ENCODE measurements around the gene CHD2.
"Not testable (repeated sequence)": the region's sequence is repeated elsewhere in the genome, so short reads cannot be mapped to it uniquely, and the experiment has no call there.

CHD2 gene

DNA sequence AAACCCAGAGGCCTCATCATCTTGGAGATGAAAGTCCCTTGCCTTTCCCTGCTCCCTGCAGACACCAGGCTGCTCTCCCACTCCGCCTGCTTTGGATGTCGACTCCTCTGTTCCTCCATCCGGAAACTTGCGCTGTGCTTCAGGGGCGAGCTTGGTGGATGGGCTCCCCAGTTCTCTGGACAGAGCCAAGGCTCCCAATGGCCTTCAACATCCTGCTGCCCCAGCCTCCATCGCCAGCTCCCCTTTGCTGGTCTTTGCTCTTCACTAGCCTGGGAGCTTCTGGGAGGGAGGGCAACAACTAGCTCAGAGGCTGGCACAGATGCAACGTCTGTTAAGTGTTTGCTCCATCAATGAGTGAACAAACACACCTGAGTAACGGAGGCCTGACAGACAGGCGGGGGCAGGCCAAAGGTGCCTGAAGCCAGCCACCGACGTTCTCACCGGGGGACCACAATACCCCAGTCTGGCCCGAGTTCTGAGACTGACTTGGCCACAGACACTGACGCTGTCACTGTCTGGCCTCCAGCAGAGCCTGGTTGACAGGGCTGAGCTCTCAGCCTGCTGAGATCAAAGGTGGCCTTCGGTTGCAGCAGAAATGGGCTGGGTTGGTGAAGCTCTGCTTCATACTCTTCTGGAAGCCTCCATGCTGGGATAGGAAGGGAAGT, 149.9 kb downstream of the CHD2 start:
- no peak for DNase-seq (ENCODE audit: low read depth)

DNA sequence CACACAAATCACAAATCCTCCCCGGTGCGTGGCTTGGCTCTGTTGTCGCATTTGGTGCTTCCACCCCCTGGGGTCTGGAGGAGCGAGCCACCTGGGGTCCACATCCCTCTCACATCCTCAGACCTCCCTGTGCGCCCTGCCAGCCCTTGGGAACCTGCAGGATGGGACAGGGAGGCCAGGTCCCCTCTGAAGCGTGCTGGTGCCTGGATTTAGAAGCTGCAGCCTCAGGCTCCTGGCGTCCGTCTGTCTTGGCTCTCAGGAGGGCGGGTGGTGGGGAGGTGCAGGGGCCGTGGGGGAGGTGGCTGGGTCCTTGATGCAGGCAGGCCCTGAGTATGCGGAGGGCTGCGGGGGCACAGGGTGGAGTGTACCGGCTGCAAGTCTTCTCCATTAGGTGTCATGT, 150.5 kb downstream of the CHD2 start:
- no peak for DNase-seq (ENCODE audit: low read depth)

DNA sequence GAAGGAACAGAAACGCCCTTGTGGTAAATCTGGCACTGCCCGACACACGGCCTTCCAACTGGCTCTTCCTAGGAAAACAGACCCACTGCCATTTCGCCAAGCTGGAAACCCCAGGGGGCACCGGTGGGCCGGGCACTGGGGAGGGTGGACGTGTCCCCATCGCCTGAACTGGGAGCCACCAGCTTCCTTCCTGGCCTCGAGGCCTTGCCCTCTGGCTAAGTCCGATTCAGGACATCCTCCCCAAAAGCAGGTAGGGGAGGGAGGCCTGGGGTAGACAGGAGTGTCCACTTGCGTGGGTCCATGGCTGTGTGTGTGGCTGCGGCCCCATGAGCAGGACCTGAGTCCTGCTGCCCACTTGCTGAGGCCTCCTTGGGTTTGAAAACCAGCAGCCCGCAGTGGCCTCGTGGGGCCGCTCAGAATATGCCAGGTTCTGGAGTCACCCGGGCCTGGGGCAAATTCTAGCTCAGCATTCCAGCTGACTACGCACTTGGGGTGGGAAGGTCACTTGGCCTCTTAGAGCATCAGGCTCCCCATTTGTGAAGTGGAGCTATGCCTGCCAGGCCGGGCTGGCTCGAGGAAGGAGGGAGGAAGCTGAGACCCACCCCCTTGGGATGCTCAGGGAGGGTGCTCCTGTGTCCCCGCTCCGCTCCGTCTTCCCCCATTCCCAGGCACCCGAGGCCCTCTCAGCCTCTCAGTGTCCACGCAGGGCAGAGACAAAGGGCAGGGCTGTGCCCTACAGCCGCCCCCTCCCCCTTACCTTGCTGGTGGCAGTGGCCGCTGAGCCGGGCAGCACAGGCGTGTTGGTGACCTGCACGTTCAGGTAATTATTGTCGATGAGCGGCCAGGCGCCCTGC, 151.3 kb downstream of the CHD2 start:
- DNase-seq (ENCODE audit: low read depth): no peak

DNA sequence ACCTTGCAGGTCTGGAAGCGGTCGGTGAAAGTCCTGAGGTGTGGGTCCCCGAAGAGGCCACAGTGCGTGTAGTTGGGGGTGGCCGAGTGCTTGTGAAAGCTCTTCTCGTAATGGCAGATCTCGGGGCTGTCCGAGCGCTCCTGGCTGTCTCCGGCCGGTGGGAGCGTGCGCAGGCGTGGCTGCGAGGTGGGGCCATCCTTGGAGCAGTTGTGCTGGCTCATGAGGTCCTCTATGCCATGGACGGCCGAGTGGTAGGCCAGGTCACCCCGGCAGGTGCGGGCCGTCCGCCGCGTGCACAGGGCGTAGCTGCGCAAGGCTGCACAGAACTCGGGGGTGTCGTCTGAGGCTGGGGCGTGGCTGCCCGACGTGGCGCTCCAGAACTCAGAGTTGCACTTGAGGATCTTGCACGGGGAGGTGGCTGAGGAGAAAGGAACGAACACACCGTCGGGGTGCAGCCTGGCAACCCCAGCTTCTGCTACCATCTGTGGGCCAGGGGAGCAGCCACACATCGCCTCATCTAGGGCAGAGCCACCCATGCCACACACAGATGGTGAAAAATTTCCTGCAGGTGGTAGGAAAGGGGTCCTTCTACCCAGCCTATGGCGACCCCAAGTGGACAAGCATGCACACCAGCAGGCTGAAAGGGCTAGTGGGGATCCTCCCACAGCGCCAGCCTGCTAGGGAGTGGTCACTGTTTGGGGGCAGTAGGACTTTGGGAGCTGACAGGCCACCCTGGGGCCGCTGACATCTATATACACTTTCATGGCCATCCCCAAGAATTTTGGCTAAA, 152.2 kb downstream of the CHD2 start:
- DNase-seq (ENCODE audit: low read depth): no peak

DNA sequence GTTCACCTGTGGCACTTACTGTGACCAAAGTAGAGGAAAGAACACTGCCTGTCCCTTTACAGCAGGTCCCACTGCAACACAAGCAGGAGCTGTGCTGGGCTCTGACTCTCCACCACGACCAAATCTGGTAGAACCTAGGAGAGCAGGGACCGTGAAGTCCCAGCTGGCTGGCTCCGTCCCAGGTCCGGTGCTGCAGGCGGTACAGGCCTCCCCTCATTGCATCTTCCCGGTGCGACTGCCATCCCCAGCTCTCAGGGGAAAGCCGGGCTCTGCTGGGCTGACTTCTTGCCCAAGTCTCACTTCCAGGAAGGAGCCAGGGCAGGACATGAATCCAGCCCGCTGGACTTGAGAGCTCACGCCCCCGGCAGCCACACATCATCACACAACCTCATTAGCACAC, 155.1 kb downstream of the CHD2 start:
- DNase-seq (ENCODE audit: low read depth): no peak

DNA sequence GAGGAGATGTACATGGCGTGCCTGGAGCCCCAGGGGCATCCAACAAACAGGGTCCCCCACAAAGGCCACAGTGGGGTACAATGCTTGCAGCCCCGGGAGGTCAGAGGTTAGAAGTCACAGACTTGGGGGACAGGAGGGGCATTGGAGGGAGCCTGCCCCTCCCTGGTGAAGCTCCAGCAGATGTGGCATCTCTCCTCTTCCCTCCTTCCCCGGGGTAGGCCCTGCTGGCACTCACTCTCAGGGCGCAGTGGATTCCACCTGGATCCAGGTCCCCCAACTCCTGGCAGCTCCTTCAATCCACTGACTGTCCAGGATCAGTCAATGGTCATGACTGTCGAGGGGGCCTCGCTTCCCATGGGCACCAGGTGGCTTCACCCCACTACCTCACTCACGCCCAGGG, 156.7 kb downstream of the CHD2 start:
- DNase-seq (ENCODE audit: low read depth): no peak

DNA sequence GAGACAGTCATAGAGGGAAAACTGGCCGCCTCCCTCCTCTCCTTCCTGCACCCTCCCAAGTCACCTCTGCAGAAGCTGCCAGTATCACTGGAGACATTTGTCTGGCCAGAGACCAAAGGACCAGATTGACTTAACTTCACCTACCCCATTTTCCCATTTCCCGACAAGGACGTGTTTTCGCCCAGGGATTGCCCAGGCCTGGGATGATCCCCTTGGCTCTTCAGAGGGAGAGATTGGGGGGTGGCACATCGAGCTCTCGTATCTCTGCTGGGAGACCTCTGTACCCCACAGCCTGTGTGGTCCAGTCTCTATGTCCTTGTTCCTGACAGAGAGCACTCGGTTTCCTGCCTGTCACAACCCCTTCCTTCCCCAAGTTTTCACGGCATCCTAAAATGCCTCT, 157.5 kb downstream of the CHD2 start:
- no peak for DNase-seq (ENCODE audit: low read depth)

DNA sequence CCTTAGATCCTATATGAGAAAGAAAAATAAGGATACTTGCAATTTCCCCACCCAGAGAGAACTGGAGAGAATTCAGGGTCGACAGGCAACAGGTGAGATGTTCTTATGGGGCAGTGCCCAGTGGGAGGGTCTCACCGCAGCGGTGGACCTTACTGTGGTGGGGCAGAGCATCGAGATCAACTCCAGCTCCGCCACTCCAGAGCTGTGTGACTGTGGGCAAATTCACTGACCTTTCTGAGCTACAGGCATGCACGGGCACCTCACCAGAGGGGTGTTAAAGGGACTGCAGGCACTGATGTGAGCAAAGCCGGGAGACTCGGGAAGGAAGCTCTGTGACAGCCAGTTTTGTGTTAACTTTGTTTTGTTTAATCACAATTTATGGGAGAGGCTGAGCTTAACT, 158.0 kb downstream of the CHD2 start:
- no peak for DNase-seq (ENCODE audit: low read depth)

DNA sequence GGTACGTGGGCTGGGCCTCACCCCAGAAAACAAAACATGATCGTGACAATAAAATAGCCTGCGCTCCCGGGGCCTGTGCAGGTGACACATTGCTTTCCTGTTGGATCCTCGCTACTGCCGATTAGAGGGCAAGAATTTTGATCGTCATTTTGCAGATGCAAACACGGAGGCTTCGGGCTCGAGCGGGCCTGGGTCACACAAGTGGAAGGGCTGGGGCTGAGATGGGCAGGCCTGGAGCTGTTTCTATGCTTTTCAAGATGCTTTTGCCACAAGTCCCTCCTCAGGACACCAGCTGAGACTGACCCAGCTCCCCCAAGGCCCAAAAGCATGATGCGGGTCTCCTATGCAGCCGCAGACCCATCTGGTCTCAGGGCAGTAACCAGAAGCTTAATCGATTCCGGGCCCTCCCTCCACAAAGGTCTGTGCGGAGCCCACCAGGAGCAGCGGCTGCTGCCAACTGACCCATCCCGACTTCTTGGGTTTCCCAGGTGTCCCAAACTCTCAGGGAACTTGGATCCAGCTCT, 158.8 kb downstream of the CHD2 start:
- DNase-seq (ENCODE audit: low read depth): no peak

DNA sequence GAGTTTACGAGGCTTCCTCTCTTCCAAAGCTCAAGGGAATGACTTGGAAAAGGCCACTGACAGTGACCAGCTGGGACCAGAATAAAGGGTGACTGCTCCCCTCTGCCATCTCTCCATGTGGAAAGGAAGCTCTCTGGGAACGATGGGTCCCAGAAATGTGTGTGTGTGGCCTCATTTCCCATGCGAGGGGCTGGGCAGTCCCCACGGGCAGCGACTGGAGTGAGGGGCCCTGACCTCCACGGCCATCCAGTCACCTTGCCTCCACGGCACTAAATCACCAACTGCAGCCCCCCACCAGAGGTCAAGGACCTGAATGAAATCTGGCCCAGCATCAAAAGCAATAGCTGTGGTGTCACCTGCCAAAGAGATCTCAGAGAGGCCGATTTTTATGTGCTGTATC, 159.3 kb downstream of the CHD2 start:
- DNase-seq (ENCODE audit: low read depth): no peak

DNA sequence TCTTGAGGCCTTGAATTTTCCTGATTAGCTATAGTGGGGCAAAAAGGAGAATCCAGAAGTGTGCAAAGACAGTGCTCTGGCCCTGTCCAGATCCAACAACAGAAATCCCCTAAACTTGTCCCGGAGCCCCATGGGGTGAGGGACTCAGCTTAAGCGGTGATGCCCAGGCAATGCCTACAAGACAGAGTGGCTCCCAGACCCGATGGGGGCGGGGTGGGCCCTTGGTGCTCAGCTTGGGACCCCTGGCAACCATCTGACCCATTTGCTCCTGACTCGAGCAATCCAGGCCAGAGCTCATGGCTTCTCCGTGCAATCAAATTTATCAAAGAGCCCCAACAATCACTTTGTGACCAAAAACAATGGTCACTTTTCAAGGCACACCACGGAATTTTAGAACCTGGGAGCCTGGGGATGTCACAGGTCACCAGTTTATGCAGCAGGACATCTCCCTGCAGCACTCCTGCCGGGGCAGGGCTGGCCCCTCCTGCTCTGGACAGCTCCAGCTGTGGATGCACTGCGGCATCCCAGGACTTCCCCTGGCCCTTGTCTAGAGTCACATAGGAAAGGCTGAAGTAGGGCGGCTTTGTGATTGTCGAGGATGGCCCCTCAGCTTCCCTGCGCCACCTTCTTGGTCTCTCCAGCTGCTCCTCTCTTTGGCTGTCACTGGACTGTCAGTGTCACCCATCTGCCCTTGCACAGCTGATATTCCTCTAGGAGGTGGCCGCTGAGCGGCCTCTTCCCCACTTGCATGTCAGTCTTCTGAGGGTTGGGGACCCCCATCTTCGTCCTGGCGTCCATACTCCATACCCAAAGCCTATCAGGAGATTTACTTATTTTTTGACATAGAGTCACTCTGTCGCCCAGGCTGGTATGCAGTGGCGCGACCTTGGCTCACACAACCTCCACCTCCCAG, 160.5 kb downstream of the CHD2 start:
- no peak for DNase-seq (ENCODE audit: low read depth)

DNA sequence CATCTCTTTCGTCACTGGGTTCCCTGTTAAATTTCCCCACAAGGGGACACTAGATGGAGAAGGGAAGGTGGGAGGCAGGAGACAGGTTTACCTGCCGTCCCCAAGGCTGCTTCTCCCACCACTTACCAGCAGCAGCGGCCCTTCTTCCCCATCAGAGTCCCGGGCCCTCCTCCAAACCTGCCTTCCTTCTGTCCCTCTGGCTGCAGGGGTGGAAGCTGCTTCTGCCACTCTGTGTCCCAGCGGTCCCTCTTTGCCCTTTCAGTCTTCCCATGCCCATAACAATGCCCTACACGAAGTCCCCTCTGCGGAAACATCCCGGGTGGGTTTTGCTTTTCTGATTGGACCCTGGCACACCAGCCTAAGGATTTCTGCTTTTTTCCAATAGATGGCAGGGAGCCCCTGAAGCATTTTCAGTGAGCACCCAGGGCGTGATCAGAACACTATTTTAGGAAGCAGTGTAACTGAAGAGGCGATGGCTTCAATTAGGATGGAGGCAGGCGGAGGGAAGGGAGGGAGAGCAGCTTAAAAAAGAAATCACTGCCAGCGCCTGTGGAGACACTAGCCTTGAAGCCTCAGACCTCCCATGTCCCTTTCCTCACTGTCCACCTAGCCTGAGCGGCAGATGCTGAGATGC, 162.6 kb downstream of the CHD2 start:
- DNase-seq (ENCODE audit: low read depth): not testable (repeated sequence)

DNA sequence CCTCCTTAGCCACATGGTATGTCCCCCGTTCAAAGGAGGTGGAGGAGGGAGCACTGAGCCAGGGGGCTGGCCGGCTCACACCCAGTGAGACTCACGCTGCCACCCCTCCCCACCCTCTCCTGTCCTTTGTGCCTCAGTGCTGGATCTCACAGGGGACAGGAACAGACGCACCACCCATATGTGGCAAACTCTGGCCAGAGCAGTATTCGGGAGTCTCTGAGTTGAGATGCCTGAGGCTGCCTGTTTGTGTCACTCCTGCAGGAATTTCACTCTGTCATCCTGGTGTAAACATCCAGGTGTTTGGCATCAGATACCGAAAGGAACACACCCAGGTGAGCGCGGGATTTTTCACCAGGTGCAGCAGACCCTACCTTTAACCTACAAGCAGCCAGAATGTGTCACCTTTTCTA, 163.1 kb downstream of the CHD2 start:
- no peak for DNase-seq (ENCODE audit: low read depth)

DNA sequence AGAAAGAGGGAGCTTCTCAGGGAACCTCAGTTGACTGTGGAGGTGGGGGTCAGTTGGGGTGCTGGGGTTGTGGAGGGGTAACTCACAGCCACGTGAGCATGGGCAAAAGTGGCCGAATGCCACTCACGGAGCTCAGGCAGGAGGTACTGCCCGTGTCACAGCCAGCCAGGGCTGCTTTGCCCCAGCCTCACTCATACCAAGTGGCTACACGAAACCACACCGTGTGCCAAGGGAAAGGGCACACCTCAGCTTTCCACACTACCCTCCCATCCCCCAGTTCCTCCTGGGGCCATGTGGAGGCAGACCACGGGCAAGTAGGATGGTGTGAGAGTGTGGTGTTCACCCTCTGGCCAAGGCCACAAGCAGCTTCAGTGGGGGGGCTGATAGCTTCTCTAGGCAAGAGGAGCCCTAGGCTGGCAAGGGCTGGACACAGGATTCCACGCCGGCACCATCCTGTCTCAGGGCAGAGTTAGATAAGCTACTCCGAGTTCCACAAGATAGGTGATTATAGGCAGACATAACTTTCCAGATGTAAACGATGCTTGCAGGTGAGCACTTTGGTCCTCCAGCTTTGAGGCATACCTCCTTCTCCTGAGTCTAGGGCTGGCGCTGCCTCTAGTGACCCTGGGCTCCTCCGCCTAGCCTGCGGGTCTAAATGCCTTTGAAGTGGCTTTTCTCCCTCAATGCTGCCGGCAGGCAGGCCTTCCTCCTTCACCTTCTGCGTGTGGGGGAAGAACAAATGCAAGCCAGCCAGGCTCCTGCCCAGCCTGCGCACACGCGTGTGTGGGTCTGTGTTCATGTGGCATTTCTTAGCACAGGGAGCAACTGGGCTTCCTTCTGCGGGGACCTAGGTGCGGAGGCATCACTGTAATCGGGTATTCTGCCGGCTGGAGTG, 163.9 kb downstream of the CHD2 start:
- DNase-seq (ENCODE audit: low read depth): no peak

DNA sequence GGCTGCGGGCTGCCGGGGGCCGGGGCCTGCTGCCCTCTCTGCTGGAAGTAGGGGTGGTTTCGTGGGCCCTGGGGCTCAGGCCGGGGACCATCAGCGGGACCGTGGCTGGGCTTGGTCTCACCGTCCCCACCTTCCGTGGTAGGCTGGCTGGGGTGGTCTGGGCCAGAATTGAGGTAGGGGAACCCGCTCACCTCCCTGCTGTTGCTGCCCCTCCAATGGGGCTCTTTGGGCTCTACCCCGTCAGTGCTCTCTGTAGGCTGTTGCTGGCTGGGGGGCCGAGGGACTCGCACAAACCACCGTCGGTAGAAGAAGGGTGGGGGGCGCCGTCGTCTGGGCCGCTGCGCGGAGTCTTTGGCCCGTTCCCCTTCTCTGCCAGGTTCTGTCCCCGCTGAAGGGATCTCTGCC, 165.5 kb downstream of the CHD2 start:
- DNase-seq (ENCODE audit: low read depth): no peak

DNA sequence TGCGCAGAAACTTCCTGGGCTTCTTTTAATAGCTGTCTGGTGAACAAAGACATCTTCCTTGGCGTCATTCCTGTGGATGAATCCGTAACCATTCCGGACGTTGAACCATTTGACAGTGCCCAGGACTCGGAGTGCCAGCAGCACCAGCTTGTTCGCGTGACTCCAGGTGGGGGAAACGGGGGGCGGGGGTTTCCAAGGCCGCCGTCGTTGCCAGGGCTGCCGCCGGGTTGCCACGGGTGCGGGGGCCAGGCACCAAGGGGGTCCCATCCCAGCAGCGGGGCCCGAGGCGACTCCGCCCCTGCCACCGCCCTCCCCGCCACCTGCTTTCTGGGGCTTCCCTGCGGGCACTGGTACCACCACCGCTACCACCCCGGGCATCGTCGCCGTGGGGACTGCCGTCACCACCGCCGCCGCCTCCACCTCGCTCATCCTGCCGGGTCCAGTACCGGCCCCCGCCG, 166.1 kb downstream of the CHD2 start:
- DNase-seq (ENCODE audit: low read depth): no peak

DNA sequence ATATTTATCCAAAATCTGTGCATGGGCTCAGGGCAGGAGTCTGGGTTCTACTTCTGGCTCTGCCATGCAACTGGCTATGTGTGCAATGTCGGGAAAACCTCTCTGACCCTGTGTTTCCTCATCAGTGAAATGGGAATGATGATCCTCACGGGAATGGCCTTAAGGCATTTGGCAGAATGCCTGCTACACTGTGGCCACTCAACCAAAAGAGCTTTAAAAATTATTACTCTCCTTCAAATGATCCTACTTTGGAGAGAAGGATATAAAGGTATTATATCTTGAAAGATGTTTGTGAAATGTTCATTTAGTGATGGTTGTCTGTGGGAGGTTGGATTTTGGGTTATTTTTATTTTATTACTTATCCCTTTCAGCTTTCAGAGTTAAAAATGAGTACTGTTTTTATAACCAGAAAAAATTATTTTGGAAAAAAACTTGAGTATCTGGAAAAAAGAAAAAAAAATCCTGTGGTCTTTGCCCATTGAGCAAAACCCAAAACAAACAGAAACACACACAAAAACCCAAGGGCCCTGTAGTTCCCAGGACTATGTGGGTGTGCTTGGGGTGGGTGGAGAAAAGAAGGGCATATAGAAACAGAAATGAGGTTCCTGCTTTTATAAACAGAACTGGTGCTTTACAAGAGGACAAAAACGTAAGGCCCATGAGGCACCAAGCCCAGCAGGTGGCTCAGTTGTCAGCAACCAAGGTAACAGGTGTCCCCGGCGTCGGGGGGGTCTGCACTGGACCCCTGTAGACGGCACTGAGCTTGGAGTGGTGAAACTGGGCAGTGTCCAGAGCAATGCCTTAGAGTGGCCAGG, 166.9 kb downstream of the CHD2 start:
- DNase-seq (ENCODE audit: low read depth): no peak

DNA sequence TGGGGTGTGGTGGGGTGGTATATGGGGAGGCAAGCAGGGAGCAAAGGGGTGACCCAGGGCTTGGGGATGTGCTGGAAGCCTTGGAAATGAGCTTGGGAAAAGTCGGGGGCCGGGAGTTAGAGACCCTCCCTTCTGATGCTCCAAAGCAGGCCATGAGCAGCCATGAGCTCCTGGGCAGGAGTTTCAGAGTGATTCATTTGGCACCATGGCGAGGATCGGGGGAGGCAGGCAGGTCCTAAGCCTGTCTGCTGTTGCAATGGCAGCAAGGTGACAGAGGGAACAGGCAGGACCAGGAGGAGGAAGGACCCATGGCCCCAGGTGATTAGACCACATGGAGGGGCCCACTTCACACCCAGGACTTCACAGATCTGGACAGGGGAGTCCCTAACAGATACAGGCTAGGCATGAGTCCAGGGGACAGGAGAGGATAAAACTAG, 167.5 kb downstream of the CHD2 start:
- no peak for DNase-seq (ENCODE audit: low read depth)

DNA sequence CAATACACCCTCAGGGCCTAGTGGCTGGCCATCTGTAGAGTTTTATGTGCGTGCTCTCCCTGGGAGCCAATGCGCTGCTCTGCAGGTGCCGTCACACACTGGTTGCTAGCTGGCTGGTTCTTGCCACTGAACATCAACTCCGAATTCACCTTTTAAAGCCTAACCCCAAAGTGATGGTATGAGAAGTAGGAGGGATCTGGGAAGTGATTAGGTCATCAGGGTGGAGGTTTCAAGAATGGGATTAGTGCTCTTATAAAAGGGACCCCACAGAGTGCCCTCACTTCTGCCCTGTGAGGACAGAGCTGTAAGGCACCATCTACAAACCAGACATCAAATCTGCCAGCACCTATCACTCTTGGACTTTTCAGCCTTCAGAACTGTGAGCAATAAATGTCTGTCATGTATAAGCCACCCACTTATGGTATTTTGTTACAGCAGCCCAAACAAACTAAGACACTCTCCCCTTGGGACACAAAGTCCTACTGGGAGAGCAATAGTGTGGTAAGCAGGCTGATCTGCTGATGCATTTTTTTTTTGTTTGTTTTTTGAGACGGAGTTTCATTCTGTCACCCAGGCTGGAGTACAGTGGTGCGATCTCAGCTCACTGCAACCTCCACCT, 168.6 kb downstream of the CHD2 start:
- no peak for DNase-seq (ENCODE audit: low read depth)
